CD14-positive monocyte (primary cell): ENCODE results near the gene MCF2L2. TPM values are rescaled to one million over a fixed set of nuclear protein-coding genes. Genes with fewer than 3 reads are reported as not detected.

Experiments used
- DNase-seq, 3 donors: peaks; one replicate each; pipeline ENCODE4 v3.0.0-alpha.2; 2011 to 2022
- H2AFZ ChIP-seq: 2 replicates; pipeline ENCODE4 v1.6.0; 2012; ENCODE audit warnings: mild to moderate bottlenecking, low read depth, low read length, inconsistent platforms; ENCODE audit not compliant: insufficient read depth, poor library complexity, severe bottlenecking
- H3K27ac ChIP-seq, 2 donors: 1 replicate in 1 of 2; 2 replicates in 1 of 2; pipeline ENCODE4 v1.5.1; 2012 to 2013; ENCODE audit warnings: low read length in 2 of 2, control low read depth in 1 of 2, inconsistent platforms in 1 of 2, low read depth in 1 of 2, mild to moderate bottlenecking in 1 of 2
- H3K27me3 ChIP-seq, 2 donors: one replicate each; pipeline versions ENCODE4 v1.6.0 to v1.6.1; 2011 to 2013; ENCODE audit warnings: low read length in 2 of 2; ENCODE audit not compliant: control insufficient read depth in 2 of 2, insufficient read depth in 2 of 2
- H3K36me3 ChIP-seq, 2 donors: replicated peaks in 1 of 2; 1 replicate in 1 of 2; 2 replicates in 1 of 2; pipeline versions ENCODE4 v1.5.1 to v1.6.1; 2012 to 2013; ENCODE audit warnings: low read length in 2 of 2, control low read depth in 1 of 2, inconsistent platforms in 1 of 2, mild to moderate bottlenecking in 1 of 2; ENCODE audit not compliant: insufficient read depth in 2 of 2, control insufficient read depth in 1 of 2
- H3K4me1 ChIP-seq, 2 donors: 1 replicate in 1 of 2; 2 replicates in 1 of 2; pipeline versions ENCODE4 v1.5.1 to v1.6.1; 2012 to 2013; ENCODE audit warnings: low read length in 2 of 2, control low read depth in 1 of 2, inconsistent platforms in 1 of 2, mild to moderate bottlenecking in 1 of 2, moderate library complexity in 1 of 2; ENCODE audit not compliant: insufficient read depth in 2 of 2, control insufficient read depth in 1 of 2
- H3K4me2 ChIP-seq: replicated peaks from 2 replicates; pipeline ENCODE3; 2012; ENCODE audit warnings: low read length, moderate library complexity, mild to moderate bottlenecking; ENCODE audit not compliant: poor library complexity, severe bottlenecking; ENCODE audit errors: extremely low read depth
- H3K4me3 ChIP-seq, 3 experiments: fragments of 200-600 bp in 1 of 3; sonication (generic) in 1 of 3; replicated peaks in 1 of 3; 1 replicate in 2 of 3; 2 replicates in 1 of 3; pipeline ENCODE4 v1.5.1; 2011 to 2013; ENCODE audit warnings: low read length in 3 of 3, mild to moderate bottlenecking in 3 of 3, control low read depth in 2 of 3, low read depth in 2 of 3, inconsistent platforms in 1 of 3, moderate library complexity in 1 of 3
- H3K79me2 ChIP-seq: 2 replicates; pipeline ENCODE4 v1.6.0; 2012; ENCODE audit warnings: mild to moderate bottlenecking, control low read depth, inconsistent platforms, low read length, moderate library complexity; ENCODE audit not compliant: insufficient read depth
- H3K9ac ChIP-seq: 2 replicates; pipeline ENCODE4 v1.6.0; 2017; ENCODE audit warnings: low read length, mild to moderate bottlenecking; ENCODE audit not compliant: insufficient read depth, poor library complexity, severe bottlenecking
- H3K9me3 ChIP-seq, 2 donors: replicated peaks in 1 of 2; 1 replicate in 1 of 2; 2 replicates in 1 of 2; pipeline versions ENCODE4 v1.5.1 to v1.6.1; 2012 to 2013; ENCODE audit warnings: low read length in 2 of 2, control low read depth in 1 of 2; ENCODE audit not compliant: control insufficient read depth in 1 of 2, insufficient read depth in 1 of 2
- H4K20me1 ChIP-seq: 2 replicates; pipeline ENCODE4 v1.6.0; 2012; ENCODE audit warnings: mild to moderate bottlenecking, low read length, control low read depth, moderate library complexity; ENCODE audit not compliant: insufficient read depth
- H3K27ac Mint-ChIP-seq, 7 donors: one replicate each; pipeline ENCODE4 v1.8.0; 2020; ENCODE audit warnings: mild to moderate bottlenecking in 7 of 7, mixed read lengths in 7 of 7, moderate library complexity in 6 of 7, inconsistent platforms in 2 of 7
- H3K27me3 Mint-ChIP-seq, 3 donors: one replicate each; pipeline ENCODE4 v1.8.0; 2021 to 2022; ENCODE audit warnings: low read depth in 3 of 3, mild to moderate bottlenecking in 3 of 3, mixed read lengths in 3 of 3, moderate library complexity in 3 of 3, inconsistent platforms in 1 of 3
- H3K36me3 Mint-ChIP-seq, 2 donors: one replicate each; pipeline ENCODE4 v1.8.0; 2020; ENCODE audit warnings: mixed read lengths in 2 of 2, inconsistent platforms in 1 of 2, mild to moderate bottlenecking in 1 of 2
- H3K4me1 Mint-ChIP-seq: one replicate; pipeline ENCODE4 v1.8.0; 2020; ENCODE audit warnings: mild to moderate bottlenecking, mixed read lengths
- H3K4me3 Mint-ChIP-seq, 2 donors: one replicate each; pipeline ENCODE4 v1.8.0; 2020; ENCODE audit warnings: mild to moderate bottlenecking in 2 of 2, mixed read lengths in 2 of 2, moderate library complexity in 1 of 2
- H3K9me3 Mint-ChIP-seq, 7 donors: one replicate each; pipeline ENCODE4 v1.8.0; 2020 to 2022; ENCODE audit warnings: mixed read lengths in 7 of 7, mild to moderate bottlenecking in 6 of 7, moderate library complexity in 6 of 7, inconsistent platforms in 2 of 7
- CTCF ChIP-seq: fragments of 200-600 bp; IDR thresholded peaks from one replicate; pipeline ENCODE4 v1.8.0; 2022; ENCODE audit warnings: antibody characterized with exemption, mild to moderate bottlenecking
- WGBS: methylation state at CpG from one replicate; pipeline ENCODE4 v1.1.5; 2013; ENCODE audit warnings: missing lambda C conversion rate; ENCODE audit not compliant: insufficient coverage; 5-methylcytosine and 5-hydroxymethylcytosine counted together
- intact Hi-C, 2 donors: fragments of 100-400 bp; cut with micrococcal nuclease; formaldehyde crosslinking; loops; one replicate each; pipeline versions ENCODE4 v1.15.0 to v1.15.1; 2023
- polyA plus RNA-seq, 3 donors: library from polyadenylated mRNA; depleted of rRNA in 1 of 3; unstranded in 2 of 3; stranded (reverse) in 1 of 3; fragments of 300-500 nt in 2 of 3; fragments of >200 nt in 1 of 3; fragmentation: Illumina TruSeq in 2 of 3; gene quantifications; 1 replicate in 2 of 3; 2 replicates in 1 of 3; pipeline ENCODE4 v1.2.3, GENCODE V29; 2012 to 2021

Gene MCF2L2
- polyA plus RNA-seq, 3 donors = 0.01 to 0.13 TPM; not detected in 1

- H3K36me3 Mint-ChIP-seq = no peaks in the 10 kb centered on the region
- H3K36me3 ChIP-seq = no peaks in the 10 kb centered on the region
- 53% methylated on average over 5 of the region's 7 CpGs for WGBS
Observed at GRCh38 chr3:183313764-183314163, 114.7 kb downstream of the MCF2L2 start.

GRCh38 chr3:183313351-183313750, 115.1 kb downstream of the MCF2L2 start:
- Histone ChIP-seq H3K36me3 (no peaks in the 10 kb centered on the region), H3K4me3 (peak overlapping the region in 2 of 3 experiments; percentile 17 to 33), H3K27ac (peak overlapping the region; percentile 37 to 70), H3K9ac (no peak overlapping the region), H3K79me2 (no peaks in the 10 kb centered on the region), H3K4me2 (peak overlapping the region; percentile 53), H3K9me3 (no peaks in the 10 kb centered on the region), H4K20me1 (no peaks in the 10 kb centered on the region), H3K27me3 (no peaks in the 10 kb centered on the region), H3K4me1 (peaks cover 30 to 34% of the 10 kb centered on the region in 2 donors), H2AFZ (peak overlapping the region; percentile 73)
- peak; percentile 71 to 80 (median 73) for DNase-seq
- intact Hi-C loops = loop anchor here (5.0 kb wide), 1 partner anchor 54 kb away; no protein-coding TSS in a partner anchor
- Mint-ChIP-seq H3K36me3 (no peaks in the 10 kb centered on the region), H3K9me3 (no peaks in the 10 kb centered on the region), H3K4me3 (peak overlapping the region; percentile 24 to 63), H3K27me3 (peaks cover 2% of the 10 kb centered on the region in 3 donors), H3K27ac (peak overlapping the region; percentile 82 to 92 (median 87)), H3K4me1 (peaks cover 36% of the 10 kb centered on the region)
- 0% methylated on average over 2 of the region's 4 CpGs for WGBS
- TF ChIP-seq CTCF = no peak

More at GRCh38 chr3:183313764-183314163, 114.7 kb downstream of the MCF2L2 start:
- H3K4me3 ChIP-seq = peak overlapping the region in 2 of 3 experiments; percentile 17 to 33
- peaks cover 2% of the 10 kb centered on the region in 3 donors for H3K27me3 Mint-ChIP-seq
- H3K79me2 ChIP-seq = no peaks in the 10 kb centered on the region
- H3K9me3 ChIP-seq = no peaks in the 10 kb centered on the region
- H3K4me1 ChIP-seq = peaks cover 30 to 34% of the 10 kb centered on the region in 2 donors
- peaks cover 33% of the 10 kb centered on the region for H3K4me1 Mint-ChIP-seq
- peak overlapping the region; percentile 69 to 92 (median 87) for H3K27ac Mint-ChIP-seq
- intact Hi-C loops = loop anchor here (5.0 kb wide), 1 partner anchor 54 kb away; no protein-coding TSS in a partner anchor
- no peaks in the 10 kb centered on the region for H4K20me1 ChIP-seq
- H3K9me3 Mint-ChIP-seq = no peaks in the 10 kb centered on the region
- H3K27me3 ChIP-seq = no peaks in the 10 kb centered on the region
- no peak overlapping the region for H3K9ac ChIP-seq
- peak overlapping the region in 1 of 2 donors; percentile 63 for H3K4me3 Mint-ChIP-seq
- H3K27ac ChIP-seq = peak overlapping the region; percentile 37 to 70
- peak overlapping the region; percentile 53 for H3K4me2 ChIP-seq
- no peak for TF ChIP-seq CTCF
- no peak for DNase-seq
- H2AFZ ChIP-seq = peak overlapping the region; percentile 73
